Esophagus (tissue), 2 donors: ENCODE data around the gene SLC6A3. TPM values are rescaled to one million over a fixed set of nuclear protein-coding genes. Genes with fewer than 3 reads are reported as not detected.

Experiments used
- H3K27ac ChIP-seq, 2 donors: one replicate each; pipeline ENCODE4 v1.5.1; 2013; ENCODE audit warnings: low read depth in 2 of 2, mild to moderate bottlenecking in 2 of 2, inconsistent platforms in 1 of 2, low read length in 1 of 2, moderate library complexity in 1 of 2
- H3K27me3 ChIP-seq, 2 donors: one replicate each; pipeline ENCODE4 v1.6.1; 2013; ENCODE audit warnings: low read length in 2 of 2, control low read depth in 1 of 2, mild to moderate bottlenecking in 1 of 2; ENCODE audit not compliant: insufficient read depth in 2 of 2, control insufficient read depth in 1 of 2
- H3K36me3 ChIP-seq, 2 donors: one replicate each; pipeline ENCODE4 v1.6.1; 2013; ENCODE audit warnings: low read length in 1 of 2; ENCODE audit not compliant: control insufficient read depth in 2 of 2, insufficient read depth in 2 of 2
- H3K4me1 ChIP-seq, 2 donors: one replicate each; pipeline ENCODE4 v1.6.1; 2013; ENCODE audit warnings: low read length in 1 of 2; ENCODE audit not compliant: control insufficient read depth in 2 of 2, insufficient read depth in 2 of 2
- H3K4me3 ChIP-seq, 2 donors: one replicate each; pipeline ENCODE4 v1.5.1; 2013; ENCODE audit warnings: low read length in 2 of 2, mild to moderate bottlenecking in 2 of 2, low read depth in 1 of 2, moderate library complexity in 1 of 2
- H3K9me3 ChIP-seq, 2 donors: one replicate each; pipeline ENCODE4 v1.6.1; 2013; ENCODE audit warnings: mild to moderate bottlenecking in 2 of 2, low read depth in 1 of 2, low read length in 1 of 2, moderate library complexity in 1 of 2; ENCODE audit not compliant: control insufficient read depth in 2 of 2, insufficient read depth in 1 of 2
- WGBS, 2 donors: extraction: QIAGEN DNeasy Blood & Tissue Kit; methylation state at CpG; one replicate each; pipeline ENCODE4 v1.1.7; 2013; 5-methylcytosine and 5-hydroxymethylcytosine counted together
- polyA plus RNA-seq, 2 donors: library from polyadenylated mRNA; stranded (reverse); fragments of 200-250 nt; gene quantifications; one replicate each; pipeline ENCODE4 v1.2.3, GENCODE V29; 2013
- donor health status: healthy with polysubstance abuse.
- donor health status: Bipolar disorder and iron deficiency.

The SLC6A3 gene
- polyA plus RNA-seq, 2 donors = 0.11 TPM; not detected in 1

DNA sequence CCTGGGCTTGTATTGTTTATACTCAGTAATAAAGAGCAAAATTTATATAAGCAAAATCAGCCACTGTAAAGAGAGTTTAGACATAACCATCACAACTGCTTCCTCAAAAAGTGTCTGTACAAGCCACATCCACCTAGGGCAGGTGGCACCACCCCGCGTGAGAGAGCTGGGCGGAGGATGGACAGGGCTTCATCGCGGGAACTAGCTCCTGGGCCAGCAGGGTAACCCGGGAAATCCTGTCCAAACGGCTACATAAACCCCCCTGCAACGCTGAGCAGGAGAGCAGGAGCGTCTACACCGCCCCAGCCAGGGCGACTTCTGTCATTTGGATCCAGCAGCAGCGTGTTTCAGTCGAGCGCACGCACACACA, 1.3 kb downstream of the SLC6A3 start:
- no peaks in the 10 kb centered on the region for H3K36me3 ChIP-seq
- H3K27ac ChIP-seq = no peak overlapping the region
- peaks cover 0 to 19% of the 10 kb centered on the region in 2 donors for H3K27me3 ChIP-seq
- no peak overlapping the region for H3K4me3 ChIP-seq
- peaks cover 0 to 5% of the 10 kb centered on the region in 2 donors for H3K9me3 ChIP-seq
- H3K4me1 ChIP-seq = peaks cover 0 to 9% of the 10 kb centered on the region in 2 donors
- WGBS, 2 donors = 49 to 61% methylated on average over 15 of the region's 15 CpGs

DNA sequence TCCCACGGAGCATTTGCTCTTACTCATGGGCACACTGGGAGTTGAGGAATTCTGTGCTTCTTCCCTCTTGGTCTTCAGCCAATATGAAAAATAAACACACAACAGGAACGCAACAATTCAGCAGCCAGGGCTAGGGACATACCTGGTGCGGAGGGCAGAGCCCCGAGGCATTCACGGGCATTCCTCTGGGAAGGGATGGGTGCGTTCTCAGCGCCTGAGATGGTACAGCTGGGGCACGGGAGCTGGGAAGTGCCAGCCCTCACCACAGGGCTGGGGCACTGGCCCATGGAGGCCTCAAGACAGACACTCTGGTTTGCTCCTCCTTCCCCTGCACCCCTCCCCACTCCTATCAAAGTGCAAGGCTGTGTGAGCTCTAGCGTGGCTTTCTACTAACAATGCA, 2.1 kb downstream of the SLC6A3 start:
- Histone ChIP-seq H3K36me3 (no peaks in the 10 kb centered on the region), H3K4me3 (no peak overlapping the region), H3K27ac (no peak overlapping the region), H3K9me3 (peaks cover 0 to 5% of the 10 kb centered on the region in 2 donors), H3K27me3 (peaks cover 0 to 19% of the 10 kb centered on the region in 2 donors), H3K4me1 (peaks cover 0 to 9% of the 10 kb centered on the region in 2 donors)
- whole genome bisulfite sequencing, 2 donors = 60 to 61% methylated on average over 9 of the region's 9 CpGs

DNA sequence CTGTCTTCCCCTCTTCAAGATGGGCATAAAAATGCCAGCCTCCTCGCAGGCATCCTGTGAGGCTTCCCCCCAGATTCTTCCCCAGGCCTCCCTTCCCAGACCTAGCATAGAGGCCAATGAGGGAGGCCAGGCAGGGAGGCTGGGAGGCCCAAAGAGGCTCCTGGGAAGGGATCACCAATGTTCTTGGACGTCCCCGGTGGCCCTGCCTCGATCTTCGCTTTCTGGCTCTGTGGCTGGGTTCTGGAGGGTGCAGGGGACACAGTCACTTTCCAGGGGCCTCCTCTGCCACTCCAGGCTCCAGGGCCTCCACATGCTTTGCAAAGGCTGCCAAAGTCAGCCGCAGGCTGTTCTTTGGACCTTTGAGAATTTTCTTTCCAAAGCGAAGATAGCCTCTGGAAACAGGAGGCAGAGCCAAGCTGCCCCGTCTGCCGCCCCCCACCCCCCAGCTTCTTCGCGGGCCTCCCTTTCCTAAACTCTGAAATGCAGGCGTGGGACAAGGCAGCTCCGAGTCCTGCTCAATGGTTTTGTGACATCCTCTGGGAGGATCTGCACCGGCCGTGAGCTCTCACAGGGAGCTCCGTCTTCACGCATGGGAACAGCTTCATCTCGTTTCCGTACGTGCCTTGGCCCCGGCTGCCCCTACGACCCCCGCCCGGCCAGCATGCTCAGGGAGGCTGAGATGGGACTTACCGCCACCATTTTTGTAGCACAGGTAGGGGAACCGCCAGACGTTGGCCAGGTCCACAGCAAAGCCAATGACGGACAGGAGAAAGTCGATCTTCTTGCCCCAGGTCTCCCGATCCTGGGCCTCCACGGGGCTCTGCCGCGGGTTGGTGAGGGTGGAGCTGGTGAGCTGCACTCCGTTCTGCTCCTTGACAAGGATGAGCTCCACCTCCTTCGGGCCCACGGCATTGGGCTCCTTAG, 2.8 kb downstream of the SLC6A3 start:
- H3K4me3 ChIP-seq = no peak overlapping the region

DNA sequence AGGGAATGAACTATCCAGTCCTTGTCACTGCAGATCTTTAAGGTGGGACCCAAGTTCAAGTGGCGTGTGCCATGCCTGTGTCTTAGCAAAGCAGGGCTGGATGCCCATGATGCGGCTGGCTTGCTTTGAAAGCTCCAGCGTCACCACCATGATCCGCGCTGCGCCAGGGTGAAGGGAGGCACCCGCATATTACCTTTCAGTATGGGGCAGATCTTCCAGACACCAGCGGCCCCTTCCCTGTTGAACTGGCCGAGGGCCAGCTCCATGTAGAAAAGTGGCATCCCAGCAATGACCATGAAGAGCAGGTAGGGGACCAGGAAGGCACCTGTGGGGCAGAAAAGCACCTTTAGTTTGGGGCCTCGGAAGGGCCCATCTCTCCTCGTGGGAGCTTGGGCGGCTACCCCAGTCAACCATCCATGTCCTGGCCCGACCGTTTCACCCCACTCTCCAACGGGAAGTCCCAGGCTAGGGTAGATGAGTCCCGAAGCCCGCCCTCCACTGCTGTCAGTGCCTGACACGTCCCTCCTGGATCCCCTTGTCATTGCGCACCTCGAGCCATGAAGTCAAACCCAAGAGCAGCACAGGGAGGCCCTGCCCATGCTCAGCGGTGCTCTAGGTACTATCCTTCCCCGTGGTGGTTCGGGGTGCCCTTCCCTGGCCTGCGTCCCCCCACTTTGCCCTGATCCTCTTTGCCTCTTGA, 3.9 kb downstream of the SLC6A3 start:
- no peaks in the 10 kb centered on the region for H3K36me3 ChIP-seq
- no peak overlapping the region for H3K27ac ChIP-seq
- H3K27me3 ChIP-seq = peaks cover 0 to 14% of the 10 kb centered on the region in 2 donors
- 87 to 90% methylated on average over 24 of the region's 24 CpGs for WGBS, 2 donors
- H3K4me1 ChIP-seq = peaks cover 0 to 9% of the 10 kb centered on the region in 2 donors
- no peak overlapping the region for H3K4me3 ChIP-seq
- peaks cover 0 to 2% of the 10 kb centered on the region in 2 donors for H3K9me3 ChIP-seq

More for the DNA sequence above, 2.8 kb downstream of the SLC6A3 start:
- no peaks in the 10 kb centered on the region for H3K36me3 ChIP-seq
- H3K4me1 ChIP-seq = peaks cover 0 to 9% of the 10 kb centered on the region in 2 donors
- peaks cover 0 to 19% of the 10 kb centered on the region in 2 donors for H3K27me3 ChIP-seq
- 63 to 72% methylated on average over 36 of the region's 36 CpGs for whole genome bisulfite sequencing, 2 donors
- H3K27ac ChIP-seq = no peak overlapping the region
- peaks cover 0 to 5% of the 10 kb centered on the region in 2 donors for H3K9me3 ChIP-seq

DNA sequence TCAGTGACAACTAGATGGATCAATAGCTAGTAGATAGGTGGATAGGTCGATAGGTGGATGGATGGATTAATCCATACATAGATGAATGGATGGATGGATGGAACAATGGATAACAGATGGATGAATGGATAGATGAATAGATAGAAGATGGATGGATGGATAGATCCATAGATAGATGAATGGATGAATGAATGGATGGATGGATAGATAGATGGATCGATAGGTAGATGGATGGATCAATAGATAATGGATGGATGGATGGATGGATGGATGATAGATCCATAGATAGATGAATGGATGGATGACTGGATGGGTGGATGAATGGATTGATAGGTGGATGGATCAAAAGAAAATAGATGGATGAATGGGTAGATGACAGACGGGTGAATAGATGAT, 5.1 kb downstream of the SLC6A3 start:
- 85 to 90% methylated on average over 3 of the region's 3 CpGs for WGBS, 2 donors
- Histone ChIP-seq H3K4me1 (peaks cover 0 to 6% of the 10 kb centered on the region in 2 donors), H3K4me3 (no peak overlapping the region), H3K27ac (no peak overlapping the region), H3K27me3 (peaks cover 0 to 12% of the 10 kb centered on the region in 2 donors), H3K36me3 (no peaks in the 10 kb centered on the region), H3K9me3 (peaks cover 0 to 2% of the 10 kb centered on the region in 2 donors)

DNA sequence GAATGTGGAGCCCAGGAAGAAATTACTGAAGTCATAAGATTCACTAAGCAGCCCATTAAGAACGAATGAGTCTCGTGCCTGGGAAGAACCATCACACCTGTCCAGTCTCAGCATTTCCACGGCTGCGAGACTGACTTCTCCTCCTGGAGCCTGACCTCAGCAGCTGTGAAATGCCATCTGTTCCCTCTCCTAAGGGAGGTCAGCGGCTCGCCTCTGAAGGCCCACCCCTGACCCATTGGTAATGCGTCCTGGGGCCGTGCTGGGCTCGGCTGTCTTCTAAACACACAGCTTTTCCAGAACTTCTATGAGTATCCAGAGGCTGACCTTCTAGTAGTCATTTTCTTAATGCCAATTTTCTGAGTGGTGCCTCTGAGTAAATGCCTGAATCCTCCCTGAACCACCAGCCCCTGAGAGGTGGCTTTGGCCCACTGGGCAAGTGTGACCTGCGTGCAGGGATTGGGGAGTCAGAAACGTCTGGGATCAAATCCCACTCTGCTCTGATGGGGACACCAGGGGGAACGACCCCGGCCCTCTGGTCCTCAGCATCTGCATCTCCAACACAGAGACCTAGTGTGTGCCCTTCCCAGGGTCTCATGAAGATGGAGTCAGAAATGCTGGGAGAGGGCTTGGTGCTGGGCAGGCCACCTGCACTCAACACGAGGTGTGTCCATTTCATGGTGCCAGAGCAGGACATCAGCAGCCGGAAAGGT, 5.7 kb downstream of the SLC6A3 start:
- Histone ChIP-seq H3K4me1 (peaks cover 0 to 6% of the 10 kb centered on the region in 2 donors), H3K27ac (no peak overlapping the region), H3K27me3 (peaks cover 0 to 10% of the 10 kb centered on the region in 2 donors), H3K4me3 (no peak overlapping the region), H3K9me3 (peaks cover 0 to 2% of the 10 kb centered on the region in 2 donors), H3K36me3 (no peaks in the 10 kb centered on the region)
- 64 to 71% methylated on average over 15 of the region's 15 CpGs for WGBS, 2 donors

DNA sequence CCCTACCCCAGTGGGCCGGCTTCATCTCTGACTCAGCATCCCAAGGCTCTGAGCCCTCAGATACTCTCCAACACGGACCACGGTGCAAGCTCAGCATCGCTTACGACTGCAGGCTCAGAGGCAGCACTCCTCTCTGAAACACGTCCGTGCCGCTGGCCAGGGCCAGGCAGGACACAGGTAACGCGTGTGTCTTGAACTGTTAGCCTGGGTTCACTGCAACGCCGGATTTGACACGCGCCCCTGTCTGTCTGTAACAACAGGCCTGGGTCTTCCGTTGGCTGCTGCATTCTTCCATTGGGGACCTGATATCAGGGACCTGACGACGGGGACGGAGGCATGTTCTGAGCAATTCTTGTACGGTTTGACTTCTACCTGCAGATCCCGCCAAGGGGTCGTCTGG, 6.4 kb downstream of the SLC6A3 start:
- H3K4me1 ChIP-seq = no peaks in the 10 kb centered on the region
- peaks cover 0 to 5% of the 10 kb centered on the region in 2 donors for H3K9me3 ChIP-seq
- H3K27ac ChIP-seq = no peak overlapping the region
- peaks cover 0 to 4% of the 10 kb centered on the region in 2 donors for H3K27me3 ChIP-seq
- H3K36me3 ChIP-seq = no peaks in the 10 kb centered on the region
- no peak overlapping the region for H3K4me3 ChIP-seq
- WGBS, 2 donors = 87 to 88% methylated on average over 21 of the region's 21 CpGs

DNA sequence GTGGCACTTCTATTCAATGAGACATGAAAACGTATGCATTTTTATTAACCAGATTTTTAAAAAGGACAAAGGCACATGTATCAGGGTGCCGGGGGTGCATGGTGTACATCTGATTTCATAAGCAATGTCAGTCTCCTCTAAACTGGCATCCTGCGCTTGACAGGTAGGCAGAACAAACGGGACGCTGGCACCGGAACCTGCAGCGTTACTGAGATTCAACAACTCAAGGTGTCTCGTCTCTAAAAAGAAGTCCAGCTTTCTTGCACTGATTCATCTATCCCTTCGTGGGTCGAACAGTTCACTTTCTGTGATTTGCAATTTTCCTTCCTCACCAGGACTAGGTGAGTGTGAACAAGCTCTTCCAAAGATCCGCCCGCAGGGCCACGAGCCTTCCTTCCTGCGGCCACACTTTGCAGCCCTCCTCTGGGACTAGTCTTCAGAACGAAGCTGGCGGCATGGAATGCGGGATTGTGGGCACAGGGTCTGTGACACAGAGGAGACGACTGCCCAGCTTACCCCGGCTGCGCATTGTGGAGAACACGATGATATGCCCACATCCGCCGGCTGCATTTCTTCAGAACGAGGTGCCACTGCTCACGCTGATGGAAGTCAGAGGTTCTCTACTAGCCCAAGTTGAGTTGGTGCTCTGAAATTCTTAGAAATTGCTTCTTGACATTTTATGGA, 7.2 kb downstream of the SLC6A3 start:
- Histone ChIP-seq H3K4me1 (no peaks in the 10 kb centered on the region), H3K9me3 (peaks cover 0 to 8% of the 10 kb centered on the region in 2 donors), H3K27ac (no peak overlapping the region), H3K4me3 (no peak overlapping the region), H3K27me3 (peaks cover 0 to 4% of the 10 kb centered on the region in 2 donors), H3K36me3 (no peaks in the 10 kb centered on the region)
- 84 to 85% methylated on average over 25 of the region's 25 CpGs for WGBS, 2 donors
